CD4-positive, alpha-beta T cell treated with Interleukin-6 at 100 ng/mL for 8 hours (primary cell): ENCODE results near the gene MARVELD2.
"Not testable (repeated sequence)": the region's sequence is repeated elsewhere in the genome, so short reads cannot be mapped to it uniquely, and the experiment has no call there.

Experiments
- DNase-seq: peaks from one replicate; pipeline ENCODE4 v3.0.0-alpha.2; 2020; ENCODE audit warnings: mixed read lengths, low spot score

MARVELD2 gene, protein sequence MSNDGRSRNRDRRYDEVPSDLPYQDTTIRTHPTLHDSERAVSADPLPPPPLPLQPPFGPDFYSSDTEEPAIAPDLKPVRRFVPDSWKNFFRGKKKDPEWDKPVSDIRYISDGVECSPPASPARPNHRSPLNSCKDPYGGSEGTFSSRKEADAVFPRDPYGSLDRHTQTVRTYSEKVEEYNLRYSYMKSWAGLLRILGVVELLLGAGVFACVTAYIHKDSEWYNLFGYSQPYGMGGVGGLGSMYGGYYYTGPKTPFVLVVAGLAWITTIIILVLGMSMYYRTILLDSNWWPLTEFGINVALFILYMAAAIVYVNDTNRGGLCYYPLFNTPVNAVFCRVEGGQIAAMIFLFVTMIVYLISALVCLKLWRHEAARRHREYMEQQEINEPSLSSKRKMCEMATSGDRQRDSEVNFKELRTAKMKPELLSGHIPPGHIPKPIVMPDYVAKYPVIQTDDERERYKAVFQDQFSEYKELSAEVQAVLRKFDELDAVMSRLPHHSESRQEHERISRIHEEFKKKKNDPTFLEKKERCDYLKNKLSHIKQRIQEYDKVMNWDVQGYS

DNA sequence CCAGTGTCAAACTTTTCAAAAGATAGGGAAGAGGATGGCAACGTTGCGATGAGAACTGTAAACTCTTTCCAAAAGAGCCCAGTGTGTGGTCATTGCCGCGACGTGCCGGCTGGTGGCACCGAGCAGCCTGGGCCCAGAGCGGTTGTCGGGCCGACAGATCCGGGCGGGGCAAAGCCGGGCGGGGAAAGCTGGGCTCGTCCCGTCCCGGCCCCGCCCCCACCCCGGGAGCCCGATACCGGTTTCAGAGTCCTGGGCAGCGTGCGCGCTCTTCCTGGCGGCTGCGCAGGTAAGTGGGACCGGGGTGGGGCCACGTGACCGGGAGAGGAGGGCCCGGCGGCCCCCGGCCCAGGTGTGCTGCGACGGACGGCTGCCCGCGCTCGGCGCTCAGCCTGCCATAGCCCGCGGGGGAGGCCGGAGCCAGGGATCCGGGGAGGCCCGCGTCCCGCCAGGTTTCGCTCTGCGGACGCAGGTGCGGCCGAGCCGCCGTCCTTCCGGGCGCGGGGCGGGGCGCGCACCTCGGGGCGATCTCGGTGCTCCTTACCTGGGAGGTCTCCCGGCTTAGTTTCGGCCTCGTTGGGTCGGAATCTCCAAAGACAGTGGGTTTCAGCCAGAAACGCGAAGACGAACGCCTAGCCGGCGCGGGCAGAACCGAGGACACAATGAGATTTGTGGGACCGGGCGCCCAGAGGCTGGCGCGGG, at the start of gene MARVELD2:
Gene MARVELD2 (plus strand): TSS at position 232 of the 699 bp plus-strand sequence. CDS start 4,270 bp downstream, outside the sequence.
- DNase-seq = peak; percentile 42

DNA sequence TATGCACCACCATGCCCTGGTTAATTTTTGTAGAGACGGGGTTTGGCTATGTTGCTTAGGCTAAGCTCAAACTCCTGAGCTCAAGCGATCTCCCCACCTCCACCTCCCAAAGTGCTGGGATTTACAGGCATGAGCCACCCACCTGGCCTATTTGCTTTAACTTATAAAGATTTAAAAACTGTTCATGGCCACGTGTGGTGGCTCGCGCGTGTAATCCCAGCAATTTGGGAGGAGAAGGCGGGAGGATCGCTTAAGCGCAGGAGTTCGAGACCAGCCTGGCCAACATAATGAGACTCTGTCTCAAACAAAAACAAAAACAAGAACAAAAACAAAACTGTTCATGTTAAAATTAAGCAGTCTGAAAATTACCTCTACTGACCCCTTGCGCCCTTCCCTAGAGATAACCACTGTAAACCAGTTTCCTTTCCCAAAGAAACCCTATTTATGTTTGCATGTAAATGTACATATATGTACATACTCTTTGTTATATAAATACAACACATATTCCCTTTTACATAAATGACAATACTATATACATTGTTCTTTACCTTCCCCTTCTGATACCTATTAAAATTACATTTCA, 47.1 kb upstream of the MARVELD2 start:
- no peak for DNase-seq

DNA sequence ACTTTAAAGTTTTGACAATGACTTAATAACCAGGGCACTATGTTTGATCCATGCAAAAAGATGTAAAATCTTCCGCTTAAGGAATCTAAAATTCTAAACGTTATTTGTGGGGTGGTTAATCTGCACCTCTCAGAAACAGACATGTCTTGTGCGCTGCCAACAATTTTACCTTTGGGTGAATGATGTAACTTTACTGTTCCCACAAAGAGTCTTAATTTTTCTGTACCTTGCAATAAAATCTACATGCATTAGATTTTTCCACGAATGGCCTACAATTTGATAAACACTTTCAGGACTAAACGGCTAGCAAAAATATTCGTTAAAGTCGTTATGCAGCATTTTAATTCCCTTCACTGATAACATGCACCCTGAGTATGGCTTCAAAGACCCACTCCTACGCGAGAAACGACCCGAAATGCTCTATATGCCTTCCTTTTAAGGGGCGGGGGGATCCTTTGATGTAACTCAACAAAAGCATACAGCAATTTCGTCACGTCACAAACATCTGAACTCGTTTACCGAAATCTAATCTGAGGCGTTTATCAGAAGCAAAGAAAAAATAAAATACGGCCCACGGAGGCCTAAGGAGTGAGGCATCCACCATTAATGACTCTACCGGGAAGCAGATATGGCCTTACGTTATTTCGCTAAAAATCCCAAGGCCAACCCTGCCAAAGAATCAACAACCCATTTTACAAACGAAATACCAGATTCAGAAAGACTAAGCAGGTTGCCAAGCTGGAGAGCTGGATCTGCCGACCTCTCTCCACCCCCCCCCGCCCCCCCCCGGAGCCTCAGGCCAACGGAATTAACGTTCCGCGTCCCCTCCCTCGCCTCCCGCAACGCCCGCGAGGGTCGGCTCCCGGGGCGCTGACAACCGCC, 46.2 kb upstream of the MARVELD2 start:
- DNase-seq = no peak

DNA sequence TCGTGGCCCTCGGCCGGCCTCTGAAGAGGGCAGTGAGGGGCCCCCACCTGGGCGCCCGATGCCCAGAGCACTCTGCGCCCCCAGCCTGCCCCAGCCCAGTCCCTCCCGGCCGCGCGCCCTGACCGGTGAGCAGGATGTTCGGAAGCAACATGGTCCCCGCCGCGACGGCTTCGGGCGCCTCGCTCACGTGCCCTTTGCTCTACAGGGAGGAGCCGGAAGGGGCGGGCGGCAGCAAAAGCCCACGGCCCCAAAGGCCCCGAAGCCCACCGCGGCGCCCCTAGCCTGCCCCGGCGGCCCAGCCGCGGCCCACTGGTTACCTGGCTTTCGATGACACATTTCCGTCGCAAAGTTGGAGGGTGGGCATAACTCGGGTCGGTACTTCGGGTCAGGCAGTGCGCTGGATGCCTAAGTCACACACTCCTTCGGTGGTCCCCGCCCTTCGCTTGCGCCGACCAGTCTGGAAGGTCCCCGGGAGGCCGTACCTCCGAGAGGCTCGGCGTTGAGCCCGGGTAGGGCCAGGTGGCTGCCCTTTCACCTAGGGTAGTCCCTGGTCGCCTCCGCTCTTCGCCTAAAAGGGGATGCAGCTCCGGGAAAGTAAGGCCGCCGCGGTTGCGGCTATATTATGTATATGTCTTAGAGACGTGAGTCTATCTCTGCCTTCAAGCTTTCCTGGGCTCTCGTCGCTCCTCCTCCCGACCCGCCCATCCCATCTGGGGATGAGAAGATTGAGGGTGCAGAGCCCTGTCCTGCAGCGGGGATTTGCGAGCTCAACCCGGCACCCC, 45.4 kb upstream of the MARVELD2 start, which contains the start of the genes AK6, RAD17 and TAF9:
Gene AK6 (minus strand): TSS at position 181 of the 782 bp plus-strand sequence. CDS start 30 bp downstream, at position 151.
Gene RAD17 (plus strand): TSS at position 479 of the 782 bp plus-strand sequence. CDS start 2,391 bp downstream, outside the sequence.
Gene TAF9 (minus strand): TSS at position 181 of the 782 bp plus-strand sequence. CDS start 3,783 bp downstream, outside the sequence.
- peak; percentile 86 for DNase-seq

DNA sequence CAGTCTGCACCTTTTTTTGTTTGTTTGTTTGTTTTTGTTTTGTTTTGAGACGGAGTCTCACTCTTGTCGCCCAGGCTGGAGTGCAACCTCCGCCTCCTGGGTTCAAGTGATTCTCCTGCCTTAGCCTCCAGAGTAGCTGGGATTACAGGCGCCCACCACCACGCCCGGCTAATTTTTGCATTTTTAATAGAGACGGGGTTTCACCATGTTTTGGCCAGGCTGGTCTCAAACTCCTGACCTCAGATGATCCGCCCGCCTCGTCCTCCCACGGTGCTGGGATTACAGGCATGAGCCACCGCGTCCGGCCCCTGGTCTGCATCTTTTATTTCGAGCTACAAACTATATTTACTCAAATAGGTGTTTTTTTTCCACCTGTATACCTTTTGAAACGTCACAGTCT, 44.6 kb upstream of the MARVELD2 start:
- not testable (repeated sequence) for DNase-seq

DNA sequence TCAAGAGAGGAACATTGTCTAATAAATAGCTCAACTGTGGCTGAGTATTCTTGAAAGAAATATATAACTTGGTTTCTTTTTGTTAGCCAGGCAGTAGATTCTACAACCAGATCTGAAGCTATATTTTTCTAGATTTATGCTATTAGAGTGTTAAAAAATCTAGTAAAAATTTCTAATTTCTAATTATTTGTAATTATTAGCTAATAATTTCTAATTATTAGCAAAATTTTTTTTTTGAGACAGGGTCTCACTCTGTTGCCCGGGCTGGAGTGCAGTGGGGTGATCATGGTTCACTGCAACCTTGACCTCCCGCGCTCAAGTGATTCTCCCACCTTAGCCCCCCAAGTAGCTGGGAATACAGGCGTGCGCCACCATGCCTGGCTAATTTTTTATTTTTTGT, 42.5 kb upstream of the MARVELD2 start:
- no peak for DNase-seq

DNA sequence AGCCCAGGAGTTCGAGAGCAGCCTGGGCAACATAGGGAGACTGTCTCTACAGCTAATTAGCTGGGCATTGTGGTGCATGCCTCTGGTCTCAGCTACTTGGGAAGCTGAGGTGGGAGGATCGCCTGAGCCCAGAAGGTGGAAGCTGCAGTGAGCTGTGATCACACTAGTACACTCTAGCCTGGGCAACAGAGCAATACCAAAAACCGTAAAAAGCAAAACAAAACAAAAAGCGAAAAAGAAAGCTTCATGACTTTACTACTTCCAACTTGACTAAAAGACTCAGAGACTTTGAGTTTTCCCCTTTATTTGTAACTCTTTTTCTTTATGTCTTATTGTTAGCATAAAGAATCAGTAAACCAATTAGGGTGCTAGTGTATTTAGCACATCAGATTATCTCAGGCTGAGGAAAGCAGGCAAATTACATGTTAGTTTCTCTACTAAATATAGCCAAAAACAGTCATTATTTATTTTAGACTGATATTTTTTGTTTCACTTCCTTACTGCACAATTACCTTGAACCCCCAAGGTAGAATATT, 39.9 kb upstream of the MARVELD2 start:
- DNase-seq = no peak

DNA sequence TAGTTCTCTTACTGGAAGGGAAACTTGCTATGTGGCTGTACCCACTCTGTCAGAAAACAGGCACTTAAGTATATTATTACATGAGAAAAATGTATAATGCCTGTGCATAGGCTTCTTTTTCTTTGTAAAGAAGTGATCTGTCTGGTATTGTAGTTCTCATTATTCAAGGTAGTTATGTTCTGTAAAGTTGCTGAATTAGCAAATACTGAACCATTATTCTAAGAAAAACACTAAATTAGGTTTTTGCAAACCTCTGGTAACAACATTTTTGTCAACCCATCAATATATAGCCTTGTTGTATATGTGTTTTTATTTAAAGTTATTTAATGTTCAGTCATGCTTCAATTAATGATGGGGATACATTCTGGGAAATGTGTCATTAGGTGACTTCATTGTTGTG, 36.5 kb upstream of the MARVELD2 start:
- no peak for DNase-seq

DNA sequence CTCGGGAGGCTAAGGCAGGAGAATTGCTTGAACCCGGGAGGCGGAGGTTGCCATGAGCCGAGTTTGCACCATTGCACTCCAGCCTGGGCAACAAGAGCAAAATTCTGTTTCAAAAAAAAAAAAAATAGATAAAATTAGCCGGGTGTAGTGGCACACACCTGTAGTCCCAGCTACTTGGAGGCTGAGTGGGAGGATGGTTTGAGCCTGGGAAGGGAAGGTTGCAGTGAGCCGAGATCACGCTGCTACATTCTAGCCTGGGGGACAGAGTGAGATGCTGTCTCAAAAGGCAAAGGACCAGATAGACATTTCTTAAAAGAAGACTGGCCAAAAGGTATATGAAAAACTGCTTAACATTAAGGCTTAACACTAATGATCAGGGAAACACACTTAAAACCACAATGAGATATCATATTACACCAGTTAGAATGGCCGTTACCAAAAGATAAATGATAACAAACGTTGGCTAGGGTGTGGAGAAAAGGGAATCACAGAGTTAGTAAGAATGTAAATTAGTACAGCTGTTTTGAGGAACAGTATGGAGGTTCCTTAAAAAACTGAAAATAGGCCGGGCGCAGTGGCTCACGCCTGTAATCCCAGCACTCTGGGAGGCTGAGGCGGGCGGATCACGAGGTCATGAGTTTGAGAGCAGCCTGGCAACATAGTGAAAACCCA, 10.1 kb upstream of the MARVELD2 start:
- no peak for DNase-seq

DNA sequence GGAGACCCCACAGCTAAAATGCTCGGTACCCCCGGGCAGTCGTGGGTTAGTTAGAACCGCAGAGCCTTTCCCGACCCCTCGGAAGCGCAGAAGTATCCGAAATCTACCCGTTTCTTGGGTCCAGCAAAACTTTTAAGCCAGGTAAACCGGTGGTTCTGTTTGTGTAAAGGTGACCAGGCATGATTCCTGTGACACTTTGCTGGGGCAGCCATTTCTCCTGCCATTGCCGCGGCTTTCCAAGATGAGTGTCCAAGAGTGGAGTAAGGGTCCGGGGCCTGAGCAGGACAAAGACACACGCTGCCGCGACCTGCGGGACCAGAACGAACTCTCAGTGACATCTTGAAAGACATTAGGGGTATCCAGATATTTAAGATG, 655 bp downstream of the MARVELD2 start:
- DNase-seq = no peak

DNA sequence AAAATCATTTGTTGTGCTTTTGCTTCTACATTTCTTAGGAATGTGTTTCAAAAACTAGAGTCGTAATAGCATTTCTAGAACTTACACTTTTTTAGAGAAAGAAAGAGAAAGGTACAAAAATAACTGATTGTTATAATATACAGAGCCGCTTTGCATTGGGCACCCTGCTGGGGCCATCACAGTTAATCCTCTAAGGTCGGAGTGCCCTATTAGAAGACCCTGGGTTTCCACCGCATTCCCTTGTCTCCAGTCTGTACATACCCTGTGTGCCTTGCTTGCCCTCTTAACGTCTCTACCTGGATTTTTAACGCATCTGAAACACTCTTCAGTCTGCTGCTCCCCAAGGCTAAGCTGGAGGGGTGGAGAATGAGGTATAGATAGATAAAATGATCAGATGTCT, 1.3 kb downstream of the MARVELD2 start:
- no peak for DNase-seq

DNA sequence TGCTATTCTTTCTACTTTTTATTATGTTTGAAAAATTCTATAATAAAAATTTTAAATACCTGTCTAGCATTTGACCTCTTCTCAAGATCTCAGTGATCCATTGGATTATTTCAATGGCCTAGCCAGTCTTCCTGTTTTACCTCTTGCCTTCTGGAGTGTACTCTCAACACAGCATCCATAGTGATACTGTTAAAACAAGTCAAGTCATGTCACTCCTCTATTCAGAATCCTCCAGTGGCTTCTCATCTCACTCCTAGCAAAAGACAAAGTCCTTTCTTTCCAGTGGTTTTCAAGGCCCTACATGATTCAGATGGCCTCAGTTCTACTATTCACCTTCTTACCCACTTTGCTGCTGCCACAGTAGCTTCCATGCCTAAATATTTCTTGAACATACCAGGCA, 1.8 kb downstream of the MARVELD2 start:
- no peak for DNase-seq

DNA sequence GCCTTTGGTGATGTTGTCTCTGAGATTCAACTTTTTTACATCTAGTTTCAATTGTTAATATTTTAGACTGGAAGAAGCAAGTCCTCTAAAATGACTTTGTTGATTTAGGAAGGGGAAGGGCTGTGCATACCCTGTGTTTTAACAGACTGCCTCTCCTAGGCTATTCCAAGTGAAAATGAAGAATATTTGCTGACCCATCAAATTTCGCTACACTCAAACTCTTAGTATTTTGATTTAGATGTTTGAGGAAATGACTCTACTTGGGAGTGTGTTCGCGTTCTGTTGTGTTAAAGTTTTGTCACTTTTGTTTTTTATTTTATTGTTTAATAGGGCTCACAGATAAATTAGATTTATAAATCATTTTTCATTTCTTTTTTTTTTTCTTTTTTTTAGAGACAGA, 3.6 kb downstream of the MARVELD2 start:
- no peak for DNase-seq

DNA sequence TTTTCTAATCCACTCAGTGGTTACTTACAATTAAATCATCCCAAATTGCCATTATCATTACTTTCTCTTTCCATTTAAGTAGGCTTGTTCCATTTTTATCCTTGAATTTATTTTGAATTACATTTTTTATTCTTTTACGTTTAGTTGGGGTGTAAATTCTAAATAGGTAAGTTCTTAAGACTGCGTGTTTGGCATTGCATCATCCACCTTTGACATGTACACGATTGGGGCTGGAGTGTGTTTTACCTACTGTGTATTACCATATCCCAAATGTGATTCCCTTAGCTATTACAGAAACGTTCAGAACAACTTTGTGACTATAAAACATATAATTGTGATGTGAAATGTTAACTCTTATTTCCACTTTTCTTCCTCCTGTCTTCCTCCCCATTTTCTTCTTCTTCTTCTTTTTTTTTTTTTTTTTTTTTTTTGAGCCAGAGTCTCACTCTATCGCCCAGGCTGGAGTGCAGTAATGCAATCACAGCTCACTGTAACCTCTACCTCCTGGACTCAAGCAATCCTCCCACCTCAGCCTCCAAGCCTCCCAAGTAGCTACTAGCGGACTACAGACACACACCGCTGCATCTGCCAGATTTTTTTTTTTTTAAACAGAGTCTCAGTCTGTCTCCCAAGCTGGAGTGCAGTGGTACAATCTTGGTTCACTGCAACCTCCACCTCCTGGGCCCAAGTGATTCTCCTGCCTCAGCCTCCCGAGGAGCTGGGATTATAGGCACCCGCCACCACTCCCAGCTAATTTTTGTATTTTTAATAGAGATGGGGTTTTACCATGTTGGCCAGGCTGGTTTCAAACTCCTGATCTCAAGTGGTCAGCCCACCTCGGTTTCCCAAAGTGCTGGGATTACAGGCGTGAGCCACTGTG, 16.7 kb downstream of the MARVELD2 start:
- DNase-seq = no peak

DNA sequence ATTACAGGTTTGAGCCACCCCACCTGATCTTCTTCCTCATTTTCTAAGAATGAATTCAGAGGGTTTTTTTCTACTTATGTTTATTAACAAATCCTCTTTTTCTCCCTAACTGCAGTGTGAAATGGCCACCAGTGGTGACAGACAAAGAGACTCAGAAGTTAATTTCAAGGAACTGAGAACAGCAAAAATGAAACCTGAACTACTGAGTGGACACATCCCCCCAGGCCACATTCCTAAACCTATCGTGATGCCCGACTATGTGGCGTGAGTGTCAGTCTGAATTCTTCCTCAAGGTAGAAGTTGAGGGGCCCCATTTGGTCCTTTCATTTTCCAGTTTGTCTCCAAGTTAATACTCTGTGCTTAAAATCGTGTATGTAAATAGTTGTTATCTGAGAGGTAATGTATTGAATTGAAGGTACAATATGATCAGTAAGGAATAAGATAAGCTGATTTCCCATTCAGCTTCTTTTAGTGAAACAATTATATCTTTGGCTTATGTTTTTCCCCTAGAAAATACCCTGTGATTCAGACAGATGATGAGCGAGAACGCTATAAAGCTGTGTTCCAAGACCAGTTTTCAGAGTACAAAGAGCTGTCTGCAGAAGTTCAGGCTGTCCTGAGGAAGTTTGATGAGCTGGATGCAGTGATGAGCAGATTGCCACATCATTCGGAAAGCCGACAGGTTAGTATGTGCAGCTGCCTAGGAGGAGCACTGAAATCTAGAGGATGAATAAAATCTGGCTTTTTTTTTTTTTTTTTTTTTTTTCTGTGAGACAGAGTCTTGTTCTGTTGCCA, 17.7 kb downstream of the MARVELD2 start:
- no peak for DNase-seq

DNA sequence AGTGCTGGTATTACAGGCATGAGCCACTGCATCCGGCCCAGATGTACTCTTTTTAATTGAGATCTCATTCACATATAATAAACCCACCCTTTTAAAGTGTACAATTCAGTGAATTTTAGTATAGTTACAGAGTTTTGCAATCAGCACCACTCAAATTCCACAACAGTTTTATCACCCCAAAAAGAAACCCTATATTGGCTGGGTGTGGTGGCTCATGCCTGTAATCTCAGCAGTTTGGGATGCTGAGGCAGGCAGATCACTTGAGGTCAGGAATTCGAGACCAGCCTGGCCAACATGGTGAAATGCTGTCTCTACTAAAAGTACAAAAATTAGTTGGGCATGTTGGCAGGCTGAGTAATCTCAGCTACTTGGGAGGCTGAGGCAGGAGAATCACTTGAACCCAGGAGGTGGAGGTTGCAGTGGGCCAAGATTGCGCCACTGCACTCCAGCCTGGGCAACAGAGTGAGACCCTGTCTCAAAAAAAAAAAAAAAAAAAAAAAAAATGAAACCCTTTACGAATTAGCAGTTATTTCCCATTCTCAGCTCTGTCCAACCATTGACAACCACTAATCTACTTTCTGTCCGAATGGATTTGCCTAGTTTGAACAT, 20.5 kb downstream of the MARVELD2 start:
- DNase-seq = not testable (repeated sequence)

DNA sequence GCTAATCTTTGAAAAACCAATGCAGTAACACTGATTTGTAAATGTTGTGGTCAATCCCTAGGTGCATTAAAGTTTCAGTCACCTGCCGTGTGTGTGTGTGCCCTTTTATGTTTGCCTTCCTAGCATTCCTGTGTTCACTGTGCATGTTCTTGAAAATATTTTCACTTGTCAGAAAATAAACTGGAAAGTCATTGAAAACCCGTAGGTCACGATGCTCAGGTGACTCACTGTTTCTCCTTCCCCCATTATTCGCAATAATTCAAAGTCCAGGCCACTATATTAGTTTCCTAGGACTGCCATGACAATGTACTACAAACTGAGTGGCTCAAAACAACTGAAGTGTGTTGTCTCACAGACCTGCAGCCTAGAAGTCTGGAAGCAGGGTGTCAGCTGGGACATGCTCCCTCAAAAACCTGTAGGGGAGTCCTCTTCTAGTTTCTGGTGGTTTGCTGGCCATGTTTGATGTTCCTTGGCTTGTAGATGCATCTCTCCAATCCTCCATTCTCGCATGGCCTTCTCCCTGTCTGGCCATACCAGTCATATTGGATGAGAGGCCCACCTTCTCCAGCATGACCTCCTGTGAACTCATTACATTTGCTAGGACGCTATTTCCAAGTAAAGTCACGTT, 29.3 kb downstream of the MARVELD2 start:
- DNase-seq = no peak
